GM21515 (cell line): ENCODE data around the gene NDEL1.
A peak's percentile ranks its signal among the peaks of the same experiment; 100 is the strongest.

Source experiments
- ATAC-seq: cut with Tn5 transposase; IDR thresholded peaks from one replicate; pipeline ENCODE4 v1.9.1; 2021; ENCODE audit not compliant: unreplicated experiment

The NDEL1 gene

DNA sequence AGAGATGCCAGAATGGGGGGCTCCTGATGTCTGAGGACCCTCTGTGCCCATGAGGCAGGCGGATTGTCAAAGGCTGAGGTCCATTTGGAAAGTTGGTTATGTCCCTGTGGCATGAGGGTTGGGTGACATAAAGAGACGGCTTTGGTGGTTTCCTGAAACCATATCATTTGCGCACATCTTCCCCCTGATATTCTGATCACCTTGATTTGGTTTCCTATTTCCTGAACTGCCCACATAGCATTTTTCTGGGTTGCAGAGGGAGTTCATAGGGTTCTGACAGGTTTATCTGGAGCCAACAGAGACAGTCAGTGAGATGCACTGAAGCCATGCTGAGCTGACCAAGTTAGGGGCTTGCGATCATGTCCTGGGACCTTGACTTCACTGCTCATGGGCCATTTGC lies 22.4 kb upstream of the NDEL1 start:
- no peak for ATAC-seq

GRCh38 chr17:8413938-8414337 lies 21.7 kb upstream of the NDEL1 start:
- ATAC-seq: no peak

DNA sequence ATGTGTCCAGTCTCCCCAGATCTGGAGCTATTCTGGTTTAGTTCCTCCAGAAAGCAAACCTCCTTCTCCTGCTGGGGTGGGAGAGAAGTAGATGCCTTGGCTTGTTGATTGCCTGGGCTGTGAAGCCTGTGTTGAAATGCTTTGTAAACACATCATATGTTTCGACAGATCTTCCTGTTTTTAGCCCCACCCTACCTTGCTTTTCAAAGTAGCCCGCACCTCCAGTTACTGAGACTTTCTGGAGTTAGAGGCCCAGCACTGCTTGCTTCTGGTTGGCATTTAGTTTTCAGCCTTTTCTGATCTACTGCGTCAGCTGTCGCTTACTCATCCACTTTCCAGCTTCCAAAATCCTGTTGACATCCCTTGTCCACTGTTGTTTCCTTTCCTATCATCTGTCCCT lies 17.9 kb upstream of the NDEL1 start:
- ATAC-seq: no peak

DNA sequence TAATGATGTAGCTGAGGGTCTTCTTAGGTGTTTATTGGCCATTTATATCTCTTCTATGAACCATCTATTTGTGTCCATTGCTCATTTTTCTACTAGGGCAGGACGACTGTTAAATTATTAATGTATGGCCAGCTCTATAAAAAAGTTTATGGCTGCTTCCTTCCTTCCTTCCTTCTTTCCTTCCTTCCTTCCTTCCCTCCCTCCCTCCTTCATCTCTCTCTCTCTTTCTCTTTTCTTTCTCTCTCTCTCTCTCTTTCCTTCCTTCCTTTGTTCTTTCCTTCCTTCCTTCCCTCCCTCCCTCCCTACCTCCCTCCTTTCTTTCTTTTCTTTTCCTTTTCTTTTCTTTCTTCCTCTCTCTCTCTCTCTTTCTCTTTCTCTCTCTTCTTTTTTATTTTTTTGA lies 17.2 kb upstream of the NDEL1 start:
- ATAC-seq: no peak

DNA sequence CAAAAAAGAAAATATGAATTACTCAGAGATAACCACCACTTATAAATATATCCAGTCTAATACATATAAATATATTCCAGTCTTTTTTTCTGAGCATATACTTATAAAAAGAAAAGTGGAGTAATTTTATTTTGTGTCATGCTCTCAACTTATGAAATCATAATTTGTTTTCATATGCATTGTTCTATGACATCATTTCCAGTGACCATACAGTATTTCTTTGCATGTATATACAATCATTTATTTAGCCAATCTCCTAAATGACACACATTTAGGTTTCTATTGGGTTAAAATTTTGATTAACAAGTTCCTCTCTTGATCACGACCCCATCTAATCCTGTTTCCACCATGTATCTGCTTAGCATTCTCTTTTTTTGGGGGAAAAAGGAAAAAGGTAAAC lies 16.4 kb upstream of the NDEL1 start:
- no peak for ATAC-seq

DNA sequence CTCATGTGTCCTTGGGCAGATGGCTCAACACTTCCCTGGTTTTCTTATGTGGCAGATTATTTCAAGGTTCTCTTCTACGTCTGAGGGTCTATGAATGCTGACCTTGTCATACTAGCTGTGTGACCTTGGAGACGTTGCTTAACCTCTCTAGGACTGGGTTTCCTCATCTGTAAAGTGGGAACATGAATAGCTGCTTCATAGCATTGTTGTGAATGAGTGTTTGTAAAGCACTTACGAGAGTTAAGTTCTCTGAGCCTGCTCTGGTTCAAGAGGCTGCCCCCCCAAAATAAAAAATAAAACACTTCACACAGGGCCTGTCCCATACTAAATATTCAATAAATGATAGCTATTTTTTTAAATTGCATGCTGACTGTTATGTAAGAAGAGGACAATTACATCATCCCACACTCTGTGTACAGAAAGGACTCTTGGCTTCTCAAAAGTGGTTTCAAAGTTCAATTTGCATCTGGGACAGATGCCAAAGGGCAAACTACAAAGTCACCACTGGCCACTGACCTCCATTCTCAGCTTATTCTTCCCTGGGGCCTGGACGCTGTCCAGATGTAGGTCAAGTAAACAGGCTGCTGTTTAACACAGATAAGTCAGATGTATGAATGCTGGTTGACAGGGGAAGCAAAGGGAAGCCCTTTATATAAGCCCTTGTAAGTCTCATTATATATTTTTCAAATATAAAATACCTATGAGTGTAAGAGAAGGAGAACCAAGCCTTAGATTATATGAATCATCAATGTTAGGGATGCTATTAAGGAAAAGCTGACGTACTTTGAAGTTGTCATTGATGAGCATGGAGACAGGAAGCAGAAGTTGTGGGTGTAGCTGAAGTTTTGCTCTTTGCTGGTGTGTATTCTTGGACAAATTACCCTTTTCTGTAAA lies 15.4 kb upstream of the NDEL1 start:
- no peak for ATAC-seq

GRCh38 chr17:8421571-8421970 lies 14.1 kb upstream of the NDEL1 start:
- ATAC-seq: no peak

- no peak for ATAC-seq
Measured at GRCh38 chr17:8426094-8426720, 9.5 kb upstream of the NDEL1 start.

- ATAC-seq: no peak
Measured at GRCh38 chr17:8426802-8427201, 8.9 kb upstream of the NDEL1 start.

DNA sequence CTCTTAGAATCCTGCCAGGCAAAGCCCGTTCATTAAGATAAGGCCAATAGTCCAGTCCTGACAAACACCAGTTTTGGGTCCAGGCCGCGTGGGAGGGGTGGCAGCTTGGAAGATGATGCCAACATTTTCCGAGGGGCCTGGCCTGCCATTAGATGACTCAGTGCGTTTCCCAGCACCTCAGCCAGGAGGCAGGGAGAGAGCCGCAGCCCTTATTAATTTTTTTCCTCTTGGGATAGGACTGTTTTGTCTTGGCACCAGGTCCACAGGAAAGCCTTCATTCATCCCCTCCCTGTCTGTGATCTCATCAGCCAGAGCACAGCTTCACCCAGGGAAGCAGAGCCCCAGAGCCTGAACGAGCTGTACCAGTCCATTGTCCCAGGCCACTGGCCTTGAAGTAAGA lies 4.7 kb upstream of the NDEL1 start:
- no peak for ATAC-seq

GRCh38 chr17:8436169-8436843 lies 622 bp downstream of the NDEL1 start:
- peak; percentile 40 for ATAC-seq

DNA sequence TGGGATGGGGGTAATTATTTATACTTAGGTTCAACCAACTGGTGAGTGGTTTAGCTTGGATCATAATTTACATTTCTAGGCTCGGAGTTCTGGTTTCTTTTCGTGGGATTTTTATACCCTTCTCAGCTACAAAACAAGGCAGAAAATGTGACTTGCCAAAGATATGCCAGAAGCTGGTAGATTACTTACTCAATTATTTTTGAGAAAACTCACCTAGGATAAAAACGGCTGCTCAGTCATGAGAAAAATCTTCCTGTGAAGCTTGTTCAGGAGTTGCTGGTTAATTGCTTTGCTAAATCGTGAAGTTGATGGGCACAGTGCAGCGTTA lies 1.1 kb downstream of the NDEL1 start:
- no peak for ATAC-seq

DNA sequence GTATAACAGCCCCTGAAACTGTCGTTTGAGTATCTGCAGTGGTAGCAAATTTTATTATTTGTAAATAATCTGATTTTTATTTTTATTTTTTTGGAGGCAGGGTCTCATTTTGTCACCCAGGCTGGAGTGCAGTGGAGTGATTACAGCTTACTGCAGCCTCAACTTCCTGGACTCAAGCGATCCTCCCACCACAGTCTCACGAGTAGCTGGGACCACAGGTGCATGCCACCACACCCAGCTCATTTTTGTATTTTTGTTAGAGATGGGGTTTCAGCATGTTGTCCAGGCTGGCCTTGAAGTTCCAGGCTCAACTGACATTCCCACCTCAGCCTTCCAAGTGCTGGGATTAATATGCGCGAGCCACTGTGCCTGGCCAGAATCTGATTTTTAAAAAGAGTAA lies 2.8 kb downstream of the NDEL1 start:
- no peak for ATAC-seq

DNA sequence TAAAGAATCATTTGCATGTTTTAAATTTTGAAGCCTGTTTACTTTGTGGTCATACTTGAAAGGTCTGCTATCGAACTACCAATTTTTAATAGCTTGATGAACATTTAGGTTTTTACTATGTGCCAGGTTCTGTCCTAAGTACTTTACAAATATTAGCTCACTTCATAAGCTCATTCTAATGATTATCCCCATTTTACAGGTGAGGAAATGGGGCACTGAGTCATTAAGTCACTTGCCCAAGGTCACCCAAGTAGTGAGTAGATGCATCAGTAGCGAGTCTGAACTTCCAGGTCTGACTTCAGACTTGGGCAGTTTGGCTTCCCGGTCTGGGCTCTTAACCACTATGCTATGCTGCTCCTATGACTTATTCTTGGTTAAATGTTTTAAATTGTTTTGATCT lies 4.0 kb downstream of the NDEL1 start:
- no peak for ATAC-seq

GRCh38 chr17:8441690-8442089 lies 6.0 kb downstream of the NDEL1 start:
- no peak for ATAC-seq

GRCh38 chr17:8442310-8442709 lies 6.6 kb downstream of the NDEL1 start:
- ATAC-seq: no peak

DNA sequence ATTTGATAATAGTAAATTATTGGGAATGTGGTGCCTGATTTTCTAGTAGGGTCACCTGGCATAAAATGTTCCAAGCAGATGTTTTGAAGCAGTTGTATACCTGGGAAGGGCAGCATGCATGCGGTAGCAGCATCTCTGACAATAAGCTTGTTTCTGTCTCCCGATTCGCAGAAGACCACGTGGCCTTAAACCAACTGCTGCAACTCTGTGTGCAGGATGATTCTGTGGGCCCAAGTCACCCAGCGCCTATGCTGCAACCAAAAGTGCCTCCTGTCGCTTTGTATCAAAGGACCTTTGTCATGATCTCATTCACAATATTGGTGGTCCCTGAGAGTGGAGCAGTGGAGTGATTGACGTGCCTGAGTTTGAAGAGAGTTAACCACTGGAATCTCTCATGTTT lies 8.1 kb downstream of the NDEL1 start:
- ATAC-seq: no peak

GRCh38 chr17:8444494-8444893 lies 8.8 kb downstream of the NDEL1 start:
- no peak for ATAC-seq

GRCh38 chr17:8445536-8445935 lies 9.9 kb downstream of the NDEL1 start:
- no peak for ATAC-seq

GRCh38 chr17:8447799-8448198 lies 12.1 kb downstream of the NDEL1 start:
- ATAC-seq: no peak

DNA sequence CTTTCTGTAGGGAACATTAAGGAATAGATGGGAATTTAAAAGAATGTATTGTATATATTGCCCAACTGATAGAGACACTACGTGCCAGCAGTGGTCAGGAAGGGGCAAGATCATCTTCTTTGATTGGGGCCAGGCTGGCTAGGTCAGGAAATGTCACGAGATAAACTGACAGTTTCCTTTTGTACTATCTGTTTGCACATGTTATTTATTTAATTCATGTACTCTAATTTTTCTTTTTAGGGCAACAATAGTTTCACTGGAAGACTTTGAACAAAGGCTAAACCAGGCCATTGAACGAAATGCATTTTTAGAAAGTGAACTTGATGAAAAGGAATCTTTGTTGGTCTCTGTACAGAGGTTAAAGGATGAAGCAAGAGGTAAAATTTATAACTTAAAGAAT lies 12.6 kb downstream of the NDEL1 start:
- no peak for ATAC-seq

DNA sequence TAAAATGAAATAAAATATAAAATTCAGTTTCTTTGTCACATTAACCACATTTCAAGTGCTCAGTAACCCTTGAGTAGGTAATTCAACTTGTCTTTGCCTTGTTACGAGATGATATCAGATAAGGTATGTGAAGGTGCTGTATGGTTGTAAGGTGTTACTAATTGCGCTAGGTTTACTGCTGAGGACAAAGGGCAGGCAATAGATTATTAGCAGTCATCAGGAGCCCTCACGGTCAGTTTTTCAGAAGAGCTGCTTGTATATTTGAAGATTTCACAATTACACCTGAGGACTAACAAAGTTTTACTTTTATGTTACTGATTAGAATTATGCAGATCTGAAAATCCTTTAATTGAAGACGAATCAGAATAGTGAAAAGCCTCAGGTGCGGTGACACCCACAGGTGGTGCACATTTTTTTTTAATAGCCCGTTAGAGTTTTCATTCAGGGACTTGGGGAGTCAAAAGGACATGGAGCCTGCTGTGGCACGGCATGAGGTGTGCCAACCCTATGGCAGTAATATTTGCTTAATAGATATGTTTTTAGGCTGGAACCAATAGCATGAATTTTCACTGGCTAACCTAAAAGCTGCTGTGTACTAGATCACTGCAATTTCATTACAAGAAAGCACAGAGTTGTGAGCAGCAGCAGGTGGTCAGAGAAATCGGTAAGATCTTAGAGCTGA lies 16.4 kb downstream of the NDEL1 start:
- ATAC-seq: no peak
